GM12864 (cell line): ENCODE results near the gene DAPK3.
"Not testable (repeated sequence)": the region's sequence is repeated elsewhere in the genome, so short reads cannot be mapped to it uniquely, and the experiment has no call there.

Experiments
- DNase-seq: peaks from one replicate; pipeline ENCODE4 v3.0.0-alpha.2; 2011; ENCODE audit warnings: low read depth
- H3K4me3 ChIP-seq: 2 replicates; pipeline ENCODE4 v1.5.1; 2011; ENCODE audit warnings: mild to moderate bottlenecking, low read depth, low read length, control low read depth
- CTCF ChIP-seq: IDR thresholded peaks from 2 replicates; pipeline ENCODE4 v1.5.1; 2011; ENCODE audit warnings: low read depth, mild to moderate bottlenecking, moderate library complexity, low read length, control low read depth, inconsistent platforms; ENCODE audit errors: missing control alignments

The DAPK3 gene

DNA sequence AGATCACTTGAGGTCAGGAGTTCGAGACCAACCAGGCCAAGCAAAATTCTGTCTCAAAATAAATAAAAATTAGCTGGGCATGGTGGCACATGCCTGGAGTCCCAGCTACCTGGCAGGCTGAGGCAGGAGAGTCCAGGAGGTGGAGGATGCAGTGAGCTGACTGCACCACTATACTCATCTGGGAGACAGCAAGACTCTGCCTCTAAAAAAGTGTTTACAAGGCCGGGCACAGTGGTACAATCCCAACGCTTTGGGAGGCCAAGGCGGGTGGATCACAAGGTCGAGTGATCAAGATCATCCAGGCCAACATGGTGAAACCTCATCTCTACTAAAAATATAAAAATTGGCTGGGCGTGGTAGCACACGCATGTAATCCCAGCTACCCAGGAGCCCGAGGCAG, 4.2 kb upstream of the DAPK3 start:
- H3K4me3 ChIP-seq = no peak overlapping the region
- no peak for DNase-seq
- TF ChIP-seq CTCF = no peak

- DNase-seq = no peak
- TF ChIP-seq CTCF = no peak
- peak overlapping the region; percentile 80 for H3K4me3 ChIP-seq
Observed at GRCh38 chr19:3970313-3970807, 539 bp downstream of the DAPK3 start.

DNA sequence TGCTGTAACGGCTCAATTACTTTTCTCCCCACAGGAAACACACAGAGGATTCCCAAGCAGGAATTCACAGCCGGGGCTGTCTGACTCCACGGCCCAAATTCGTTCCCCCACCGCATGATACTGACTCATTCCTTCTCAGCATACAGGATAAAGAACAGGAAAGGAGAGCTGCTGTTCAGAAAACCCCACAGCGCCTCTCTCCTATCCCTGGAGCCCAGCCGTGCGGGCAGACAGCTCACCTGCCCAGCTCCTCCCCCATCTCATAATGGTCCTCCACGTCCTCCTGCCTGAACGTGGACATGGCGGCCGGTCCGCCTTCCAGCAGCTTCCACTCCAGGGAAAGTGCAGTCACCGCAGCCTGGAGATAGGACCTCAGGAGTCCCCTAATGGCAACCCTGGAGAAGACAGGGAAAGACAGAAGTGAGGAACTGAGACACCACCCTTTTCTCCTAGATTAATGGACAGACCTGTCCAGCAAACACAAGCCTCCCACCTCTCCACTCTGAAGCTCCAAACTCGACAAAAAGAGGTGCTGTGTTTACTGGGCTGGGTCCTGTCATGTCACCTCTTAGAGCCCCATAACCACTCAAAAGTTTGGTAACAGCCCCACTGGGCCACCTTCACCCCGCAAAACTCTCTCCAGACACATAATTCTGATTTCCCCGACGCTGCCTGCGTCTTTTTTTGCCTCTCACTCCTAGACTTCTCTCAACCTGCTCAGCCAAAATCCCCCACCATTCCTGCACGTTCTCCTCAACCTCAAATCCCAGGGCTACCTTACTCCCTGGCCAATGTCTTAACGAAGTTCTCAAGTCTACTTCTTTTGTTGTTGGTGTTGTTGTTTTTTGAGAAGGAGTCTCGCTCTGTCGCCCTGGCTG, 1.2 kb downstream of the DAPK3 start:
- no peak for TF ChIP-seq CTCF
- no peak for DNase-seq
- peak overlapping the region; percentile 80 for H3K4me3 ChIP-seq

GRCh38 chr19:3968556-3969434, 2.1 kb downstream of the DAPK3 start:
- DNase-seq = no peak
- TF ChIP-seq CTCF = no peak
- H3K4me3 ChIP-seq = no peak overlapping the region

DNA sequence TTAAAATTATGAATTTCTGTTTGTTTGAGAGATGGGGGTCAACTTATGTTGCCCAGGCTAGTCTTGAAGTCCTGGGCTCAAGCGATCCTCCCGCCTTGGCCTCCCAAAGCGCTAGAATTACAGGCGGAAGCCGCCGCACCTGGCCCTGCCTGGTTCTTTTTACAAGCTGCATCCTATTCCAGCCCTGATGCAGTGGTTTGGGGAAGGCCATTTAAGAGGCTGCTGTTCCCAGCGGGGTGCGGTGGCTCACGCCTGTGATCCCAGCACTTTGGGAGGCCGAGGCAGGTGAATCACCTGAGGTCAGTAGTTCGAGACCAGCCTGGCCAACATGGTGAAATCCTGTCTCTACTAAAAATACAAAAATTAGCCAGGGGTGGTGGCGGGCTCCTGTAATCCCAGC, 2.9 kb downstream of the DAPK3 start:
- DNase-seq, H3K4me3 ChIP-seq: not testable (repeated sequence)

GRCh38 chr19:3966051-3967017, 4.6 kb downstream of the DAPK3 start:
- no peak for DNase-seq
- H3K4me3 ChIP-seq = no peak overlapping the region
- TF ChIP-seq CTCF = no peak
